GM12864 (cell line): Measurements from ENCODE around the gene KNTC1.
"Not testable (repeated sequence)": the region's sequence is repeated elsewhere in the genome, so short reads cannot be mapped to it uniquely, and the experiment has no call there.

ENCODE experiments used
- DNase-seq: peaks from one replicate; pipeline ENCODE4 v3.0.0-alpha.2; 2011; ENCODE audit warnings: low read depth
- H3K4me3 ChIP-seq: 2 replicates; pipeline ENCODE4 v1.5.1; 2011; ENCODE audit warnings: mild to moderate bottlenecking, low read depth, low read length, control low read depth
- CTCF ChIP-seq: IDR thresholded peaks from 2 replicates; pipeline ENCODE4 v1.5.1; 2011; ENCODE audit warnings: low read depth, mild to moderate bottlenecking, moderate library complexity, low read length, control low read depth, inconsistent platforms; ENCODE audit errors: missing control alignments

KNTC1 gene

DNA sequence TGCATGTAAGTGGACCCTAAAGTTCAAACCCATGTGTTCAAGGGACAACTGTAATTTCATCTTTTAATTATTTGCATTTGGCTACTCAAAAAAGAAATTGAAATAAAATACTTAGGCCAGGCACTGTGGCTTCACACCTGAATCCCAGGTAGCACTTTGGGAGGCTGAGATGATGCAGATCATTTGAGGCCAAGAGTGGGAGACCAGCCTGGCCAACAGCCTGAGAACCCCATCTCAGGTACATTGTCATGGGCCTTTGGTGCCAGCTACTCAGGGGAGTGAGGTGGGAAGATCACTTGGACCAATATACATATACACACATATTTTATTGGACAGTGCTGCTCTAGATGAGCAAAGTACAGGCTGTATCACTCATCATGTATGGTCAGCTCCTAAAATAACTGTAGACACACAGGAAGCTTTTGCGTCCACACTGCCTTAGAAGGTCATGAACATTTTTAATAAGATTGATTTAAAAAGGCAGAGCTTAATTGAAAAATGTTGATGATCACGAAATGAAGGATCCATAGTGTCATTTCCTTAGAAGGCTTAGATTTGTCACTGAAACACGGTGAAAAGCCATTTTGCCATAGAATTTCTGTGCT lies 23.8 kb upstream of the KNTC1 start:
- DNase-seq, result no peak
- no peak overlapping the region for H3K4me3 ChIP-seq
- TF ChIP-seq CTCF, result no peak

- TF ChIP-seq CTCF, result no peak
- H3K4me3 ChIP-seq, result no peak overlapping the region
- DNase-seq, result no peak
Observed at GRCh38 chr12:122503783-122504590, 23.1 kb upstream of the KNTC1 start.

DNA sequence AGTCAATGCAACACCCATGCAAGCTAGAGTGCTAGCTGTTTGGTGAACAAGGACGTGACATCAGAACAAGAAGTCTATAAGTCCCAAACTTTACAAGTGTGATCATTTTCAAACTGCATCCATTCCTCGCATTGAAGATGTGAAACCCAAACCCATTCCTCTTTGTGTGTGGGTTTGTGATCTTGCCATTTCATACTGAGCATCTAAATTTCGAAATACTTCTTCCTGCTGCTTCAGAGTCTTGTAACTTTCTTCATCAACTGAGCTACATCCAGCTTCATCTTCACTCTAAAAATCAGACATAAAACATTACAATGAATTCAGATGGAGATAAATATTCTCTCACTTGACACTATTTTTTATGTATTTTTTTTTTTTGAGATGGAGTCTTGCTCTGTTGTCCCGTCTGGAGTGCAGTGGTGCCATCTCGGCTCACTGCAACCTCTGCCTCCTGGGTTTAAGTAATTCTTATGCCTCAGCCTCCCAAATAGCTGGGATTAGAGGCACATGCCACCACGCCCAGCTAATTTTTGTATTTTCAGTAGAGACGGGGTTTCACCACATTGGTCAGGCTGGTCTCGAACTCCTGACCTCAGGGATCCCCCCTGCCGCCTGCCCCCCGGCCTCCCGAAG lies 21.5 kb upstream of the KNTC1 start:
- H3K4me3 ChIP-seq, result no peak overlapping the region
- no peak for TF ChIP-seq CTCF

GRCh38 chr12:122506393-122506938 lies 20.6 kb upstream of the KNTC1 start:
- H3K4me3 ChIP-seq, result no peak overlapping the region
- no peak for DNase-seq
- TF ChIP-seq CTCF, result no peak

More for the DNA sequence above, 21.5 kb upstream of the KNTC1 start:
- DNase-seq, result no peak

DNA sequence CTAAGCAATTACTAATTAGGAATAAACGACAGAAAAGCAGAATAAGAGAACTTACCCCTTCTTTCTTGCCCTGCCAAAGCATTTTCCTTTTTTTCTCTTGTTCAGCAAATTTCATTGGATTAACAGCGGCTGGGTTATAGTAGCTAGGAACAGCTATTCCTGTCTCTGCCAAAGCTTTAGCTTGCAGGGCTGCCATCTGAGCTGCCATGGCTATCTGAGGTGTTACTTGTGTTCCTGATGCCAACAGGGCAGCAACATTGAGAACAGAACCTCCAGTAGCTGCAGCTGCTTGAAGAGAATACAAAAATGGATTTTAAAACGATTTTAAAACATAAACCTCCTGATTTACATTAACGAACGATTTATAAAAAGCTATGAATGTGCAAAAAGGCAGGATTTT lies 18.9 kb upstream of the KNTC1 start:
- no peak overlapping the region for H3K4me3 ChIP-seq
- no peak for TF ChIP-seq CTCF
- DNase-seq, result no peak

- not testable (repeated sequence) for H3K4me3 ChIP-seq, DNase-seq
Observed at GRCh38 chr12:122513028-122513427, 14.0 kb upstream of the KNTC1 start.

DNA sequence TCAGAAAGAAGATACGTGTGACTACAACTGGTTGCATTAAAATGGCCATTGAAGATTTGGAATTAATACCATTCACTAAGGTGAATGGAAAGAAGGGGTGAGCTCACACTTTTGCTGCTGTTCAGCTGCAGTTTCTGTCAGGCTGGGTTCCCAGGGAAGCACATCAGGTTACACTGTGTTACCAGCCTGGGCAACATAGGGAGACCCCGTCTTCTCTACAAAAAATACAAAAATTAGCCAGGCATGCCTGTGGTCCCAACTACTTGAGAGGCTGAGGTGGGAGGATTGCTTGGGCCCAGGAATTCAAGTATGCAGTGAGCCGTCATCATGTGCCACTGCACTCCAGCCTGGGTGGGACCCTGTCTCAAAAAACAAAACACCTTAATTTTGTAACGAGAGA lies 13.4 kb upstream of the KNTC1 start:
- no peak for DNase-seq
- no peak for TF ChIP-seq CTCF
- H3K4me3 ChIP-seq, result no peak overlapping the region
